Mucosa of descending colon (tissue), 3 donors: ENCODE data around the gene SHMT2. TPM values are rescaled to one million over a fixed set of nuclear protein-coding genes. Genes with fewer than 3 reads are reported as not detected.
A peak's percentile ranks its signal among the peaks of the same experiment; 100 is the strongest.

Source experiments
- ATAC-seq: fragments of 200-7000 bp; cut with Tn5 transposase; one replicate; pipeline ENCODE4 v1.9.1; 2020; ENCODE audit warnings: mild to moderate bottlenecking, moderate library complexity
- DNase-seq, 3 donors: peaks; one replicate each; pipeline ENCODE4 v3.0.0-alpha.2; 2020
- H3K36me3 ChIP-seq: fragments of 200-600 bp; one replicate; pipeline ENCODE4 v1.8.0; 2021; ENCODE audit warnings: low read depth, mild to moderate bottlenecking
- H3K4me1 ChIP-seq: fragments of 200-600 bp; one replicate; pipeline ENCODE4 v1.8.0; 2021; ENCODE audit warnings: low read depth, mild to moderate bottlenecking
- H3K4me3 ChIP-seq: fragments of 200-600 bp; one replicate; pipeline ENCODE4 v1.8.0; 2021; ENCODE audit warnings: mild to moderate bottlenecking
- H3K9me3 ChIP-seq: fragments of 200-600 bp; one replicate; pipeline ENCODE4 v1.8.0; 2021; ENCODE audit warnings: mild to moderate bottlenecking
- intact Hi-C, 2 donors: fragments of 100-400 bp; cut with DNase I in 1 of 2; cut with micrococcal nuclease in 1 of 2; formaldehyde crosslinking; loops; one replicate each; pipeline versions ENCODE4 v1.11.0 to v1.11.1; 2022; cut with DNase I, micrococcal nuclease
- total RNA-seq, 3 donors: library from RNA; stranded (reverse); fragmentation: NEBNext Ultra II Directional in 2 of 3; extraction: Animal tissue kit (Norgen Biotek cat#: 25700) in 2 of 3; gene quantifications; one replicate each; pipeline versions ENCODE4 v1.2.1 to v1.2.4, GENCODE V29; 2021 to 2023
- TF ChIP-seq, protein P1 (sequence below): fragments of 200-600 bp; IDR thresholded peaks from one replicate; pipeline ENCODE4 v1.8.0; 2022; ENCODE audit warnings: antibody characterized with exemption, mild to moderate bottlenecking
- donor health status: DM: no; HTN: no; CAD: no; lungs with moderate emphysema.
- donor health status: DM: no; HTN: no; CAD: no.
- donor health status: DM: no; HTN: yes; CAD: no.

SHMT2 gene
- total RNA-seq, 3 donors from 2014 or later, result 34.7 to 67.4 (median 40.9) TPM

- intact Hi-C loops, result no loop called here
- Histone ChIP-seq H3K4me3 (no peak overlapping the region), H3K9me3 (no peaks in the 10 kb centered on the region), H3K36me3 (no peaks in the 10 kb centered on the region), H3K4me1 (peaks cover 56% of the 10 kb centered on the region)
- TF ChIP-seq, protein P1, sequence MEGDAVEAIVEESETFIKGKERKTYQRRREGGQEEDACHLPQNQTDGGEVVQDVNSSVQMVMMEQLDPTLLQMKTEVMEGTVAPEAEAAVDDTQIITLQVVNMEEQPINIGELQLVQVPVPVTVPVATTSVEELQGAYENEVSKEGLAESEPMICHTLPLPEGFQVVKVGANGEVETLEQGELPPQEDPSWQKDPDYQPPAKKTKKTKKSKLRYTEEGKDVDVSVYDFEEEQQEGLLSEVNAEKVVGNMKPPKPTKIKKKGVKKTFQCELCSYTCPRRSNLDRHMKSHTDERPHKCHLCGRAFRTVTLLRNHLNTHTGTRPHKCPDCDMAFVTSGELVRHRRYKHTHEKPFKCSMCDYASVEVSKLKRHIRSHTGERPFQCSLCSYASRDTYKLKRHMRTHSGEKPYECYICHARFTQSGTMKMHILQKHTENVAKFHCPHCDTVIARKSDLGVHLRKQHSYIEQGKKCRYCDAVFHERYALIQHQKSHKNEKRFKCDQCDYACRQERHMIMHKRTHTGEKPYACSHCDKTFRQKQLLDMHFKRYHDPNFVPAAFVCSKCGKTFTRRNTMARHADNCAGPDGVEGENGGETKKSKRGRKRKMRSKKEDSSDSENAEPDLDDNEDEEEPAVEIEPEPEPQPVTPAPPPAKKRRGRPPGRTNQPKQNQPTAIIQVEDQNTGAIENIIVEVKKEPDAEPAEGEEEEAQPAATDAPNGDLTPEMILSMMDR, result no peak
- ATAC-seq (no peak), DNase-seq (peak in 2 of 3 donors; percentile 30 to 63)
These were observed 12.1 kb downstream of the SHMT2 start for GRCh38 chr12:57241402-57242310.

DNA sequence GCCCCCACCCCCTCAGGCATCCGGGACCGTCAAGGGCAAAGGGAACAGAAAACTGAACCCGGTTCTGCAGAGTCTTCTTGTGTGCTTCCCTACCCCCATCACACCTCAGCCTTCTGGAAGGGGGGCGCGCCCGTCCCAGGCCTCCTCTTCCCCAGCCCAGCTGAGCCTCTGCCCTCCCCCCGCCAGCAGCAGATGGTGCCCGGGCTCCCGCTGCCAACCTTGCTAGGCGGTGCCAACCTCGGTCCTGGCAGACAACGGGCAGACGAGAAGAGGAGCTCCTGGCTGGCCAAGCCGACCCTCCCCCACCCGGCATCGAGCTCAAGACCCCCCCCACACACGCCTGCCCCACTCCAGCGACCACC is 12.8 kb downstream of the SHMT2 start:
- DNase-seq (peak in 2 of 3 donors; percentile 69 to 71), ATAC-seq (peak; percentile 5)
- intact Hi-C loops, result no loop called here
- Histone ChIP-seq H3K9me3 (no peaks in the 10 kb centered on the region), H3K36me3 (no peaks in the 10 kb centered on the region), H3K4me1 (peaks cover 53% of the 10 kb centered on the region), H3K4me3 (no peak overlapping the region)
- TF ChIP-seq, protein P1, result no peak

DNA sequence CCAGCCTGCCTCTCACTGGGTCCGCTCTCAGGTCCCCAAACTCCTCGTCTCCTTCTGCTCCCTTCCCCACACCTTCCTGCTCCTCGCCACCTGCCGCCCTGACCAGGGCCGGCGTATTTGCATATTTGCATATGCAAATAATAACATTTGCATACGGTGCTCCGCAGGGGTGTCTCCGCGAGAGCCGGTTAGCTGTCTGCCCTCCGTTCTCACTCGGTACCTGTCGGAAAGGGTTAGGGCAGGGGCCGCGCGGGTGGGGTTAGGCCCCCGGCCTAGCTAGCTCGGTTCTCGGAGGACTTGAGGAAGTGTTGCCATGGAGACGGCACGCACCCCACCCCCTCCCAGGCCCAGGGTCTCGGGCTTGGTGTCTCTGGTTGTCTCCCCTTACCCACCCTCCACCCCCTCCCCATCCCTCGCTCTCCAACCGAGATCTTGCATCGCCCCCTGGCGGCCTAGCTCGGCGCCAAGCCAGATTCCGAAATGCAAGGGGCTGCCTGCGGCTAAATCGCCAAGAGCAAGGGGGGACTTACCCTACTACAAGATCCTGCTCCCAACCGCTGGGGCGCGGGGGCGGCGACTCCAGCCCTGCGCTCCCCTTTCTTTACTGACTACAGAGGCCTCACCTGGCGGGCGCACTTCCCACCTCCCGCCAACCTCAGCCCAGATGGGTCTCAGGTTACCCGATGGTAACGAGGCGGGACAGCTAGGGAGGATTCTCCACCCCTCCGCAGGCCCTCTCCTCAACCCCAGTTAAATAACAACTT is 13.4 kb downstream of the SHMT2 start:
- intact Hi-C loops, result no loop called here
- DNase-seq (peak; percentile 74 to 83 (median 77)), ATAC-seq (peak; percentile 50)
- H3K4me3 ChIP-seq, result no peak overlapping the region
- TF ChIP-seq, protein P1, result peak; percentile 16
- no peaks in the 10 kb centered on the region for H3K36me3 ChIP-seq
- peaks cover 49% of the 10 kb centered on the region for H3K4me1 ChIP-seq
- H3K9me3 ChIP-seq, result no peaks in the 10 kb centered on the region

DNA sequence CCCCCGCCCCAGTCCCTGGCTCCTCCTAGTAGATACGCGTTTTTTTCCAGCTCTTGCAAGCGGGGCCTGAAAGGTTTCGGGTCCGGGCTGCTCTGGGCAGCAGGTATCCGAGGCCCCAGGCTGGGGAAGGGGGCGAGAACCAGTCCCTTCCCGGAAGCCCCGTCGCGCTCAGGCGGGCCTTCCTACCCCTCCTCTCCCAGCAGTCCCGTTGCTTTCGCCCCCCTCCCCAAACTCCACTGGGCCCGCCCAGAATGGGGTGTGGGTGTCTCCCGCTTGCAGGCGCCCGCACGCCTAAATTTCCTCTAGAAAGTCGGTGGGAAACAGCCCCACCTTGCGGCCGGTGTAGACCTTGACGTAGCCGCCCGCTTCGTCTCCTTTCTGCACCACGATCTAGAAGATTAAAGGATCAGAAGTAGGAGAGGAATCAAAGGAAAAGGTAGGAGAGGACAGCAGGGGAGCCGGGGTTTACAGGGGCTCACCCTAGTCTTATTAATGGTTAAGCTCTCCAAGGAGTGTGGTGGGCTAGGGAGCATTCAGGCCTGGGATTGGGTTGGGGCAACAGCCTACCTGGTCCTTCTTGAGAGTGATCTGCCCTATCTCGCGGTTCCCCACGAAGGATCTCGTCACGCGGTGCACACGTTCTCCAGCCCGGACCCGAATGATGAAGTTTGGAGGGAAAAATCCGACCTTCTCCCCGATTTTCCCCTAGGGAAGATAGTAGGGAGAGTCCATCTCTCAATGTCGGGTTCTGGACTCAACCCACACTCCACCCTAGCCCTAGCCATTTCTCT is 14.2 kb downstream of the SHMT2 start:
- H3K4me1 ChIP-seq, result peaks cover 41% of the 10 kb centered on the region
- TF ChIP-seq, protein P1, result peak; percentile 73
- ATAC-seq (peak; percentile 54), DNase-seq (peak; percentile 86 to 87 (median 87))
- no peaks in the 10 kb centered on the region for H3K36me3 ChIP-seq
- intact Hi-C loops, result no loop called here
- no peak overlapping the region for H3K4me3 ChIP-seq
- no peaks in the 10 kb centered on the region for H3K9me3 ChIP-seq

DNA sequence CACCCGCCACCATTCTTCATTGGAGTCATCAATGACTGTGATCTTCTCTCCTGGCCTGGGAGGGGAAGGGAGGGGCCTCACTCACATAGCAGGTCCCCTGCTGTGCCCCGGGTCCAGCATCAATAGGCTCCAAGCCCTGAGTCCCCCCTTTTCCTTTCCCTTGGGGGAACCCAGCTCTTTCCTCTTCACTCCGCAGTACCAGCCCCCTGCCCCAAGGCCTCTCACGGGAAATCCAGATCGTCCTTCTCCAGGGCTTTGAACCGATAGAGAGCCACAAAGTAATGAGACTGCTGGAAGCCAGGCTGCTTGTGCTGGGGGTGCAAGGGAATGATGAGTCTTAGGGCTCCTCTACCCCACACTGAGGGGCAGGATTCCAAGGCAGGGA is 14.8 kb downstream of the SHMT2 start:
- DNase-seq (no peak), ATAC-seq (no peak)
- Histone ChIP-seq H3K4me1 (peaks cover 35% of the 10 kb centered on the region), H3K4me3 (no peak overlapping the region), H3K9me3 (no peaks in the 10 kb centered on the region), H3K36me3 (no peaks in the 10 kb centered on the region)
- TF ChIP-seq, protein P1, result no peak
- intact Hi-C loops, result no loop called here
